Effector memory CD8-positive, alpha-beta T cell (primary cell): ENCODE results near the gene GPR63.

ENCODE experiments used
- ATAC-seq: fragments of 150-1000 bp; cut with Tn5 transposase; replicated peaks from 2 replicates; pipeline ENCODE4 v1.10.0; 2021; ENCODE audit warnings: mild to moderate bottlenecking, moderate library complexity
- DNase-seq, 3 experiments: peaks; one replicate each; pipeline ENCODE4 v3.0.0; 2021
- H3K27ac Mint-ChIP-seq, 2 donors: one replicate each; pipeline ENCODE4 v1.8.0; 2022; ENCODE audit warnings: mild to moderate bottlenecking in 2 of 2, mixed read lengths in 2 of 2, moderate library complexity in 2 of 2
- H3K27me3 Mint-ChIP-seq, 2 donors: one replicate each; pipeline ENCODE4 v1.8.0; 2022; ENCODE audit warnings: mixed read lengths in 2 of 2
- H3K36me3 Mint-ChIP-seq: one replicate; pipeline ENCODE4 v1.8.0; 2022; ENCODE audit warnings: mild to moderate bottlenecking, moderate library complexity, mixed read lengths; ENCODE audit not compliant: insufficient read depth
- H3K4me1 Mint-ChIP-seq, 2 donors: one replicate each; pipeline ENCODE4 v1.8.0; 2022; ENCODE audit warnings: low read depth in 2 of 2, mixed read lengths in 2 of 2
- H3K4me3 Mint-ChIP-seq, 2 donors: one replicate each; pipeline ENCODE4 v1.8.0; 2022; ENCODE audit warnings: mild to moderate bottlenecking in 2 of 2, mixed read lengths in 2 of 2, moderate library complexity in 2 of 2
- H3K9me3 Mint-ChIP-seq, 2 donors: one replicate each; pipeline ENCODE4 v1.8.0; 2022; ENCODE audit warnings: mixed read lengths in 2 of 2

GPR63 gene

GRCh38 chr6:96852605-96853004 lies 15.3 kb upstream of the GPR63 start:
- Mint-ChIP-seq H3K27me3 (peaks cover 22 to 23% of the 10 kb centered on the region in 2 donors), H3K36me3 (peaks cover 5% of the 10 kb centered on the region), H3K27ac (no peak overlapping the region), H3K9me3 (no peaks in the 10 kb centered on the region), H3K4me3 (no peak overlapping the region), H3K4me1 (no peaks in the 10 kb centered on the region)
- no peak for ATAC-seq
- no peak for DNase-seq

- no peak overlapping the region for H3K27ac Mint-ChIP-seq
- peaks cover 22 to 23% of the 10 kb centered on the region in 2 donors for H3K27me3 Mint-ChIP-seq
- DNase-seq (no peak), ATAC-seq (no peak)
- no peak overlapping the region for H3K4me3 Mint-ChIP-seq
- H3K4me1 Mint-ChIP-seq: no peaks in the 10 kb centered on the region
- peaks cover 0 to 4% of the 10 kb centered on the region in 2 donors for H3K9me3 Mint-ChIP-seq
- peaks cover 5% of the 10 kb centered on the region for H3K36me3 Mint-ChIP-seq
Measured at GRCh38 chr6:96851858-96852257, 14.6 kb upstream of the GPR63 start.

- no peak overlapping the region for H3K27ac Mint-ChIP-seq
- H3K4me1 Mint-ChIP-seq: no peaks in the 10 kb centered on the region
- peaks cover 39 to 44% of the 10 kb centered on the region in 2 donors for H3K27me3 Mint-ChIP-seq
- DNase-seq (no peak), ATAC-seq (no peak)
- peaks cover 5% of the 10 kb centered on the region for H3K36me3 Mint-ChIP-seq
- no peak overlapping the region for H3K4me3 Mint-ChIP-seq
- H3K9me3 Mint-ChIP-seq: peaks cover 0 to 4% of the 10 kb centered on the region in 2 donors
Measured at GRCh38 chr6:96849615-96850014, 12.3 kb upstream of the GPR63 start.

GRCh38 chr6:96844530-96844929 lies 7.3 kb upstream of the GPR63 start:
- Mint-ChIP-seq H3K4me3 (no peak overlapping the region), H3K36me3 (no peaks in the 10 kb centered on the region), H3K4me1 (no peaks in the 10 kb centered on the region), H3K27ac (no peak overlapping the region), H3K9me3 (peaks cover 0 to 4% of the 10 kb centered on the region in 2 donors), H3K27me3 (peaks cover 53 to 60% of the 10 kb centered on the region in 2 donors)
- no peak for DNase-seq
- ATAC-seq: no peak

- H3K36me3 Mint-ChIP-seq: no peaks in the 10 kb centered on the region
- H3K27ac Mint-ChIP-seq: no peak overlapping the region
- peaks cover 6 to 15% of the 10 kb centered on the region in 2 donors for H3K4me1 Mint-ChIP-seq
- H3K9me3 Mint-ChIP-seq: no peaks in the 10 kb centered on the region
- DNase-seq (no peak), ATAC-seq (no peak)
- H3K4me3 Mint-ChIP-seq: no peak overlapping the region
- H3K27me3 Mint-ChIP-seq: peaks cover 53 to 61% of the 10 kb centered on the region in 2 donors
Measured at GRCh38 chr6:96841345-96841744, 4.1 kb upstream of the GPR63 start.

GRCh38 chr6:96836631-96837080 lies 621 bp downstream of the GPR63 start:
- peak overlapping the region; percentile 93 to 94 for H3K4me3 Mint-ChIP-seq
- peaks cover 60 to 63% of the 10 kb centered on the region in 2 donors for H3K27me3 Mint-ChIP-seq
- DNase-seq (no peak), ATAC-seq (peak; percentile 9)
- H3K27ac Mint-ChIP-seq: no peak overlapping the region
- no peaks in the 10 kb centered on the region for H3K36me3 Mint-ChIP-seq
- peaks cover 6 to 17% of the 10 kb centered on the region in 2 donors for H3K4me1 Mint-ChIP-seq
- H3K9me3 Mint-ChIP-seq: no peaks in the 10 kb centered on the region

- Mint-ChIP-seq H3K4me1 (peaks cover 6 to 17% of the 10 kb centered on the region in 2 donors), H3K4me3 (no peak overlapping the region), H3K36me3 (no peaks in the 10 kb centered on the region), H3K27me3 (peaks cover 54 to 62% of the 10 kb centered on the region in 2 donors), H3K27ac (no peak overlapping the region), H3K9me3 (no peaks in the 10 kb centered on the region)
- no peak for DNase-seq
- no peak for ATAC-seq
Measured at GRCh38 chr6:96834070-96834469, 3.2 kb downstream of the GPR63 start.

- peaks cover 6 to 10% of the 10 kb centered on the region in 2 donors for H3K4me1 Mint-ChIP-seq
- no peak for DNase-seq
- peaks cover 41 to 49% of the 10 kb centered on the region in 2 donors for H3K27me3 Mint-ChIP-seq
Measured at GRCh38 chr6:96832780-96833179, 4.5 kb downstream of the GPR63 start.

GRCh38 chr6:96826865-96827264 lies 10.4 kb downstream of the GPR63 start:
- no peak overlapping the region for H3K4me3 Mint-ChIP-seq
- no peaks in the 10 kb centered on the region for H3K36me3 Mint-ChIP-seq
- no peaks in the 10 kb centered on the region for H3K9me3 Mint-ChIP-seq
- H3K27me3 Mint-ChIP-seq: peaks cover 0 to 17% of the 10 kb centered on the region in 2 donors
- no peak overlapping the region for H3K27ac Mint-ChIP-seq
- H3K4me1 Mint-ChIP-seq: no peaks in the 10 kb centered on the region
- DNase-seq: no peak
- no peak for ATAC-seq

More at GRCh38 chr6:96832780-96833179, 4.5 kb downstream of the GPR63 start:
- Mint-ChIP-seq H3K9me3 (no peaks in the 10 kb centered on the region), H3K36me3 (no peaks in the 10 kb centered on the region), H3K4me3 (no peak overlapping the region), H3K27ac (no peak overlapping the region)
- no peak for ATAC-seq

- H3K4me1 Mint-ChIP-seq: no peaks in the 10 kb centered on the region
- H3K27me3 Mint-ChIP-seq: peaks cover 6 to 17% of the 10 kb centered on the region in 2 donors
- H3K4me3 Mint-ChIP-seq: no peak overlapping the region
- DNase-seq (no peak), ATAC-seq (no peak)
- no peaks in the 10 kb centered on the region for H3K36me3 Mint-ChIP-seq
- H3K9me3 Mint-ChIP-seq: peaks cover 0 to 2% of the 10 kb centered on the region in 2 donors
- H3K27ac Mint-ChIP-seq: no peak overlapping the region
Measured at GRCh38 chr6:96823743-96824142, 13.5 kb downstream of the GPR63 start.

- peaks cover 0 to 2% of the 10 kb centered on the region in 2 donors for H3K9me3 Mint-ChIP-seq
- H3K4me3 Mint-ChIP-seq: no peak overlapping the region
- H3K36me3 Mint-ChIP-seq: no peaks in the 10 kb centered on the region
- H3K4me1 Mint-ChIP-seq: no peaks in the 10 kb centered on the region
- peaks cover 6 to 24% of the 10 kb centered on the region in 2 donors for H3K27me3 Mint-ChIP-seq
- DNase-seq (no peak), ATAC-seq (no peak)
- no peak overlapping the region for H3K27ac Mint-ChIP-seq
Measured at GRCh38 chr6:96821034-96821433, 16.2 kb downstream of the GPR63 start.

GRCh38 chr6:96816301-96816817 lies 20.9 kb downstream of the GPR63 start:
- Mint-ChIP-seq H3K9me3 (peaks cover 0 to 2% of the 10 kb centered on the region in 2 donors), H3K4me1 (no peaks in the 10 kb centered on the region), H3K27me3 (peaks cover 26 to 38% of the 10 kb centered on the region in 2 donors), H3K36me3 (no peaks in the 10 kb centered on the region), H3K4me3 (no peak overlapping the region), H3K27ac (no peak overlapping the region)
- ATAC-seq (no peak), DNase-seq (no peak)

- DNase-seq: no peak
- Mint-ChIP-seq H3K9me3 (peaks cover 0 to 2% of the 10 kb centered on the region in 2 donors), H3K36me3 (no peaks in the 10 kb centered on the region), H3K27ac (no peak overlapping the region), H3K4me1 (no peaks in the 10 kb centered on the region), H3K4me3 (no peak overlapping the region), H3K27me3 (peaks cover 22 to 36% of the 10 kb centered on the region in 2 donors)
- no peak for ATAC-seq
Measured at GRCh38 chr6:96814625-96815024, 22.7 kb downstream of the GPR63 start.

- no peaks in the 10 kb centered on the region for H3K4me1 Mint-ChIP-seq
- ATAC-seq (no peak), DNase-seq (no peak)
- H3K4me3 Mint-ChIP-seq: no peak overlapping the region
- H3K9me3 Mint-ChIP-seq: no peaks in the 10 kb centered on the region
- no peak overlapping the region for H3K27ac Mint-ChIP-seq
- no peaks in the 10 kb centered on the region for H3K36me3 Mint-ChIP-seq
- peaks cover 22 to 36% of the 10 kb centered on the region in 2 donors for H3K27me3 Mint-ChIP-seq
Measured at GRCh38 chr6:96812077-96812703, 25.1 kb downstream of the GPR63 start.
